ENCODE data around the gene NKD2. TPM values are rescaled to one million over a fixed set of nuclear protein-coding genes. Genes with fewer than 3 reads are reported as not detected.

NKD2 gene
- total RNA-seq, 1 donor from 2014 or later: 41.7 TPM

DNA sequence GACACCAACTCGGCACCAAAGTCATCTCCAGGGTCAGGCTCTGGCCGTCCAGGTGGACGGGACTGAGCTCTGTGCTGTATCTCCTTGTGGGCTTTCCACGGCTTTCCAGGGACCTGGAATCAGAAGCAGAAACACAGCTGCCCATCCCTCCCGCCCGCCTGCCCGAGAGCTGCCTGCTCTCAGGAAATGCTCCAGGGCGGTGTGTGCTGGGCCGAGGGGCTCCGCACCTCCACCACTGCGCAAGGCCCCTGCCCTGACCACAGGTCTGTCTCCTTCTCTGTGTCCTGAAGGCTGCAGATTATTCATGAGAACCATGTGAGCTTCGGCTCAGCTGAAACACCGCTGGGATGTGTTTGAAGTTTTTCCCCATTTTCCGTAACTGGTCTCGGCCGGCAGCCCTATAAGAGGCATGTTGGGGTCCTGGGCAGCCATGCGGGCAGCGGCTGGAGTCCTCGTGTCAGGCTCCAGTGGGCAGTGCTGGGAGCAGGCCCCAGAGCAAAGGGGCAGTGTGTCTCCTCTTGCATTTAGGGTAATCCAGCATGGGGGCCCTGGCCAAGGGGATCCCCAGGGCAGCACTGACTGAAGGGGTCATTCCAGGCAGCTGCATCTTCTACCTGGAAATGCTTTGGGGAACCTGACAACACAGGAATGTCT is 22.8 kb downstream of the NKD2 start:
- DNase-seq: peak; percentile 11
- Mint-ChIP-seq H3K27me3 (ENCODE audit: unreplicated experiment) (peaks cover 11% of the 10 kb centered on the region), H3K4me3 (ENCODE audit: unreplicated experiment) (no peak overlapping the region), H3K36me3 (ENCODE audit: unreplicated experiment) (peaks cover 9% of the 10 kb centered on the region), H3K4me1 (ENCODE audit: low read depth, unreplicated experiment) (peaks cover 8% of the 10 kb centered on the region), H3K9me3 (ENCODE audit: unreplicated experiment) (peaks cover 8% of the 10 kb centered on the region), H3K27ac (ENCODE audit: unreplicated experiment) (no peak overlapping the region)
- TF ChIP-seq, protein P1, sequence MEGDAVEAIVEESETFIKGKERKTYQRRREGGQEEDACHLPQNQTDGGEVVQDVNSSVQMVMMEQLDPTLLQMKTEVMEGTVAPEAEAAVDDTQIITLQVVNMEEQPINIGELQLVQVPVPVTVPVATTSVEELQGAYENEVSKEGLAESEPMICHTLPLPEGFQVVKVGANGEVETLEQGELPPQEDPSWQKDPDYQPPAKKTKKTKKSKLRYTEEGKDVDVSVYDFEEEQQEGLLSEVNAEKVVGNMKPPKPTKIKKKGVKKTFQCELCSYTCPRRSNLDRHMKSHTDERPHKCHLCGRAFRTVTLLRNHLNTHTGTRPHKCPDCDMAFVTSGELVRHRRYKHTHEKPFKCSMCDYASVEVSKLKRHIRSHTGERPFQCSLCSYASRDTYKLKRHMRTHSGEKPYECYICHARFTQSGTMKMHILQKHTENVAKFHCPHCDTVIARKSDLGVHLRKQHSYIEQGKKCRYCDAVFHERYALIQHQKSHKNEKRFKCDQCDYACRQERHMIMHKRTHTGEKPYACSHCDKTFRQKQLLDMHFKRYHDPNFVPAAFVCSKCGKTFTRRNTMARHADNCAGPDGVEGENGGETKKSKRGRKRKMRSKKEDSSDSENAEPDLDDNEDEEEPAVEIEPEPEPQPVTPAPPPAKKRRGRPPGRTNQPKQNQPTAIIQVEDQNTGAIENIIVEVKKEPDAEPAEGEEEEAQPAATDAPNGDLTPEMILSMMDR (IDR thresholded peaks at IDR 0.05; ENCODE audit: partially characterized antibody, unreplicated experiment): no peak

DNA sequence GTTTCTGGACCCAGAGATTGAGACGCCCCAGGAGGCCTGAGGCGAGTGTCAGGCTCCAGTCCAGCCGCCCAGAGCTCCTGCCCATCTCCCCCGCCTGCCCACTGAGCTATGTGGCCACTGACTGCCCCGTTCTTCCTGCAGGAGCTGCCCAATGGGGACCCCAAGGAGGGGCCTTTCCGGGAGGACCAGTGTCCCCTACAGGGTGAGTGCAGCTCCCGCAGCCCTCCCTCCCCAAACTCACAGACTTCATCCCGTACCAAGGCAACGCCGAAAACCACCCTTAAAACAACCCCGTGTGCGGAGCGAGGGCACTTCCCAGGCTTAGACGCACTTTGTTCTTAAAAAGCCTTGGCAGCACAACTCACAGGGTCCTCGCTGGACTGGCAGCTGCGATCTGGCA is 23.4 kb downstream of the NKD2 start:
- Mint-ChIP-seq H3K36me3 (ENCODE audit: unreplicated experiment) (peaks cover 9% of the 10 kb centered on the region), H3K9me3 (ENCODE audit: unreplicated experiment) (peaks cover 12% of the 10 kb centered on the region), H3K27me3 (ENCODE audit: unreplicated experiment) (peaks cover 15% of the 10 kb centered on the region), H3K27ac (ENCODE audit: unreplicated experiment) (no peak overlapping the region), H3K4me1 (ENCODE audit: low read depth, unreplicated experiment) (peaks cover 8% of the 10 kb centered on the region), H3K4me3 (ENCODE audit: unreplicated experiment) (no peak overlapping the region)
- TF ChIP-seq, protein P1 (IDR thresholded peaks at IDR 0.05; ENCODE audit: partially characterized antibody, unreplicated experiment): no peak
- no peak for DNase-seq

DNA sequence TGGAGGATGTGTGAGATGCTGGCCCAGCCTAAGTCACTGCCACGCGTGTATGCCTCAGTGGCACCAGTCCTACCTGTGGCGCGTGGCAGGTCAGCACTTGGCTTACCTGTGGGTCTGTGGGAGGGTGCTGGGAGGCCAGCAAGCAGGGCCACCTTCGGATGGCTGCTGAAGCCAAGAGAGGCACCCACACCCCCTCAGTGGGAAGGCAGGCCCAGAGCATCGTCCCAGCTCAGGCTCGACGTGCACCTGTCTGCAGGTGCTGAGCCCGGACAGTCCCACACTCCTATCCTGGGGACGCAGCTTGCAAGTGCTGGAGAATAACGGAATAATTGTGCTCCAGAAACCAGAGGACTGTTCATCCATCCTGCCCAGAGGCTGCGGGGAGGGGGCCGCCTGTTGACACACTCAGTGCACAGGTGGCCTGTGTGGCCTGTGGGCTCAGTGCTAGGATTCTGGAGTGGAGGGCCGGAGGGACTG is 24.0 kb downstream of the NKD2 start:
- no peak for DNase-seq
- H3K4me3 Mint-ChIP-seq (ENCODE audit: unreplicated experiment): no peak overlapping the region
- peaks cover 9% of the 10 kb centered on the region for H3K36me3 Mint-ChIP-seq (ENCODE audit: unreplicated experiment)
- H3K9me3 Mint-ChIP-seq (ENCODE audit: unreplicated experiment): peaks cover 12% of the 10 kb centered on the region
- peaks cover 15% of the 10 kb centered on the region for H3K27me3 Mint-ChIP-seq (ENCODE audit: unreplicated experiment)
- TF ChIP-seq, protein P1 (IDR thresholded peaks at IDR 0.05; ENCODE audit: partially characterized antibody, unreplicated experiment): no peak
- no peak overlapping the region for H3K27ac Mint-ChIP-seq (ENCODE audit: unreplicated experiment)
- peaks cover 8% of the 10 kb centered on the region for H3K4me1 Mint-ChIP-seq (ENCODE audit: low read depth, unreplicated experiment)

DNA sequence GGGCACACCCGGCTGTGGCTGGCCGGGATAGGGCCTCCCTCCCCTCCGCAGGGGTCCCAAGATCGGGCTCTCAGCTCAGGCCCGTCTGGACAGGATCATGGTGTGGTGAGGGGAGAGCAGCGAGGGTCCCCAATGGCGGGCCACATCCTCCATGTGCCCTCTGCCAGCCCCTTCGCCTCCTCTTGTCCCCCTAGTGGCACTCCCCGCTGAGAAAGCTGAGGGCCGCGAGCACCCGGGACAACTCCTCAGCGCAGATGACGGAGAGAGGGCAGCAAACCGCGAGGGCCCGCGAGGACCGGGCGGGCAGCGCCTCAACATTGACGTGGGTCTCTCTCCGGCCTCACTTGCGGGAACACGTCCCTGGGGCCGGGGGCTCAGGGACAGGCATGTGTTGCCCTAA is 24.6 kb downstream of the NKD2 start:
- peaks cover 15% of the 10 kb centered on the region for H3K27me3 Mint-ChIP-seq (ENCODE audit: unreplicated experiment)
- peak; percentile 10 for DNase-seq
- peaks cover 12% of the 10 kb centered on the region for H3K9me3 Mint-ChIP-seq (ENCODE audit: unreplicated experiment)
- H3K4me1 Mint-ChIP-seq (ENCODE audit: low read depth, unreplicated experiment): peaks cover 8% of the 10 kb centered on the region
- no peak overlapping the region for H3K4me3 Mint-ChIP-seq (ENCODE audit: unreplicated experiment)
- peaks cover 9% of the 10 kb centered on the region for H3K36me3 Mint-ChIP-seq (ENCODE audit: unreplicated experiment)
- no peak overlapping the region for H3K27ac Mint-ChIP-seq (ENCODE audit: unreplicated experiment)
- TF ChIP-seq, protein P1 (IDR thresholded peaks at IDR 0.05; ENCODE audit: partially characterized antibody, unreplicated experiment): no peak

DNA sequence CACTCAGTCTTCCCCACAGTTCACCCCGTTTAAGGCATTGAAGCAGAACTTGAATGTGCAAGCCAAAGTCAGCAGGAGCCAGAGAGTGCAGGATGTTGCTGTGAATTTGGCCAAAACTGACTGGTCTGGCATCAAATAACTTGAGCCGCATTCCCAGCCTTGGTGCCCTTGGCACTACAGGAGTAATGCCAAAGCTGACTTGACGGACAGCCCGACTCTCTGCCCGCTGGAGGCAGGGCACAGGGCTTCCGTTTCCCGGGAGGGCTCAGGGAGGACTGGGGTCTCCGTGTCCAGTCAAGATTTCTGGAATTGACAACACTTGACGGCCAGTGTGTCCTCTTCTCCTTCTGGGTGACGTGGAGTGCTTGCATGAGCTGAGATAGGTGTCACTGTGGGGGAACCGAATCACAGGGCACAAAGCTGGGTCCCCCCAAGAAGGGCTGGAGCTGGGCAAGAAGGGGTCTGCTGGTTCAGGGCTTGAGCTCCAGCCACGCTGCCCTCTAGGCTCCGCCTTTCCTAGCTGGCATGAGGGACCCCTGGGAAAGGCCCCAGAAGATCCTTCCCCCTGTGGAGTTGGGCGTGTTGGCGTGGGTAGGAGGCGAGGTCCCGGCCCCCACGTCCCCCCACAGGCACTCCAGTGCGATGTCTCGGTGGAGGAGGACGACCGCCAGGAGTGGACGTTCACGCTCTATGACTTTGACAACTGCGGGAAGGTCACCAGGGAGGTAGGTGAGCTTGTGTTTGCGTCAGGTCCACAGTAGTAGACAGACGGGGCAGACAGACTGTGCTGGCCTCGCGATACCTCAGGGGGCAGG is 25.2 kb downstream of the NKD2 start:
- H3K27me3 Mint-ChIP-seq (ENCODE audit: unreplicated experiment): peaks cover 15% of the 10 kb centered on the region
- no peak overlapping the region for H3K27ac Mint-ChIP-seq (ENCODE audit: unreplicated experiment)
- H3K4me1 Mint-ChIP-seq (ENCODE audit: low read depth, unreplicated experiment): peaks cover 8% of the 10 kb centered on the region

More for the DNA sequence above, 25.2 kb downstream of the NKD2 start:
- Mint-ChIP-seq H3K36me3 (ENCODE audit: unreplicated experiment) (peaks cover 9% of the 10 kb centered on the region), H3K4me3 (ENCODE audit: unreplicated experiment) (no peak overlapping the region), H3K9me3 (ENCODE audit: unreplicated experiment) (peaks cover 12% of the 10 kb centered on the region)
- TF ChIP-seq, protein P1 (IDR thresholded peaks at IDR 0.05; ENCODE audit: partially characterized antibody, unreplicated experiment): no peak
- DNase-seq: no peak
